Measurements from ENCODE around the gene DVL1. TPM values are rescaled to one million over a fixed set of nuclear protein-coding genes. Genes with fewer than 3 reads are reported as not detected.

DVL1 gene
- total RNA-seq, 3 donors from 2014 or later (not counting 1 experiment from before 2014, with no cell fraction given), result 33.8 to 41.9 (median 35.6) TPM

DNA sequence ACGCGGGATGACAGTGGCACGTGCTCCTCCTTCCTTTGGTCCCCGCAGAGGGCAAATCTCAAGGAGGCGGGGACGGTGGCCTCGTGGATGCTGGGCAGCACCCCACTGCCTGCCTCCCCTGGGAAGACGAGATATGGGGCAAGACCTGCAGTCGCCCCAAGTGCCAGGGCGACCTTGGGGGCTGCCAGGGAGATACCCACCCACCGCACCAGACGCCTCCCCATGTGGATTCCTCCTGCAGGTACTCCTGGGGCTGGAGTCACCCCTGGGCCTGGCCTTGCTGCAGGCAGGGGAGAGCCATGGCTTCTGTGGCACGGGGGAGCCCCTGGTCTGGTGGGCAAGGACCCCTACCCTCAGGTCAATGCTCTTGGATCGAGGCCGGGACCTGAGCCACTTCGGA lies 31.6 kb upstream of the DVL1 start:
- no peaks in the 10 kb centered on the region for H3K27me3 Mint-ChIP-seq (ENCODE audit: low read depth in 2 of 2)
- H3K4me1 ChIP-seq (ENCODE audit: control insufficient read depth, insufficient read depth, low read length), result peaks cover 3% of the 10 kb centered on the region
- H3K4me1 Mint-ChIP-seq, result no peaks in the 10 kb centered on the region
- no peaks in the 10 kb centered on the region for H3K36me3 Mint-ChIP-seq
- H3K36me3 ChIP-seq (ENCODE audit: control insufficient read depth, insufficient read depth, low read length), result peaks cover 4% of the 10 kb centered on the region
- H3K9me3 ChIP-seq (ENCODE audit: control insufficient read depth, insufficient read depth, low read length), result no peaks in the 10 kb centered on the region
- 96% methylated on average over 16 of the region's 16 CpGs for WGBS (ENCODE audit: insufficient coverage)
- H3K4me3 ChIP-seq (ENCODE audit: low read length), result no peak overlapping the region
- DNase-seq (no peak), ATAC-seq (no peak)
- no peak overlapping the region for H3K27ac ChIP-seq (ENCODE audit: low read length)
- no peaks in the 10 kb centered on the region for H3K27me3 ChIP-seq (ENCODE audit: control insufficient read depth, insufficient read depth, low read length)
- no peaks in the 10 kb centered on the region for H3K9me3 Mint-ChIP-seq
- TF ChIP-seq, protein P1, sequence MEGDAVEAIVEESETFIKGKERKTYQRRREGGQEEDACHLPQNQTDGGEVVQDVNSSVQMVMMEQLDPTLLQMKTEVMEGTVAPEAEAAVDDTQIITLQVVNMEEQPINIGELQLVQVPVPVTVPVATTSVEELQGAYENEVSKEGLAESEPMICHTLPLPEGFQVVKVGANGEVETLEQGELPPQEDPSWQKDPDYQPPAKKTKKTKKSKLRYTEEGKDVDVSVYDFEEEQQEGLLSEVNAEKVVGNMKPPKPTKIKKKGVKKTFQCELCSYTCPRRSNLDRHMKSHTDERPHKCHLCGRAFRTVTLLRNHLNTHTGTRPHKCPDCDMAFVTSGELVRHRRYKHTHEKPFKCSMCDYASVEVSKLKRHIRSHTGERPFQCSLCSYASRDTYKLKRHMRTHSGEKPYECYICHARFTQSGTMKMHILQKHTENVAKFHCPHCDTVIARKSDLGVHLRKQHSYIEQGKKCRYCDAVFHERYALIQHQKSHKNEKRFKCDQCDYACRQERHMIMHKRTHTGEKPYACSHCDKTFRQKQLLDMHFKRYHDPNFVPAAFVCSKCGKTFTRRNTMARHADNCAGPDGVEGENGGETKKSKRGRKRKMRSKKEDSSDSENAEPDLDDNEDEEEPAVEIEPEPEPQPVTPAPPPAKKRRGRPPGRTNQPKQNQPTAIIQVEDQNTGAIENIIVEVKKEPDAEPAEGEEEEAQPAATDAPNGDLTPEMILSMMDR (IDR thresholded peaks at IDR 0.05), result no peak
- no peak overlapping the region for H3K27ac Mint-ChIP-seq
- intact Hi-C loops (cut with micrococcal nuclease), result no loop called here
- no peak overlapping the region for H3K4me3 Mint-ChIP-seq

GRCh38 chr1:1377540-1378205 lies 28.5 kb upstream of the DVL1 start:
- H3K36me3 Mint-ChIP-seq, result no peaks in the 10 kb centered on the region
- H3K36me3 ChIP-seq (ENCODE audit: control insufficient read depth, insufficient read depth, low read length), result peaks cover 9% of the 10 kb centered on the region
- ATAC-seq (no peak), DNase-seq (no peak)
- WGBS (ENCODE audit: insufficient coverage), result 95% methylated on average over 13 of the region's 16 CpGs
- no peaks in the 10 kb centered on the region for H3K9me3 Mint-ChIP-seq
- no peaks in the 10 kb centered on the region for H3K27me3 ChIP-seq (ENCODE audit: control insufficient read depth, insufficient read depth, low read length)
- H3K4me3 ChIP-seq (ENCODE audit: low read length), result no peak overlapping the region
- no peaks in the 10 kb centered on the region for H3K27me3 Mint-ChIP-seq (ENCODE audit: low read depth in 2 of 2)
- H3K4me1 ChIP-seq (ENCODE audit: control insufficient read depth, insufficient read depth, low read length), result peaks cover 27% of the 10 kb centered on the region
- TF ChIP-seq, protein P1 (IDR thresholded peaks at IDR 0.05), result no peak
- H3K27ac Mint-ChIP-seq, result no peak overlapping the region
- H3K4me1 Mint-ChIP-seq, result peaks cover 5 to 16% of the 10 kb centered on the region in 2 donors
- H3K27ac ChIP-seq (ENCODE audit: low read length), result no peak overlapping the region
- no peaks in the 10 kb centered on the region for H3K9me3 ChIP-seq (ENCODE audit: control insufficient read depth, insufficient read depth, low read length)
- no peak overlapping the region for H3K4me3 Mint-ChIP-seq
- intact Hi-C loops (cut with micrococcal nuclease), result no loop called here

DNA sequence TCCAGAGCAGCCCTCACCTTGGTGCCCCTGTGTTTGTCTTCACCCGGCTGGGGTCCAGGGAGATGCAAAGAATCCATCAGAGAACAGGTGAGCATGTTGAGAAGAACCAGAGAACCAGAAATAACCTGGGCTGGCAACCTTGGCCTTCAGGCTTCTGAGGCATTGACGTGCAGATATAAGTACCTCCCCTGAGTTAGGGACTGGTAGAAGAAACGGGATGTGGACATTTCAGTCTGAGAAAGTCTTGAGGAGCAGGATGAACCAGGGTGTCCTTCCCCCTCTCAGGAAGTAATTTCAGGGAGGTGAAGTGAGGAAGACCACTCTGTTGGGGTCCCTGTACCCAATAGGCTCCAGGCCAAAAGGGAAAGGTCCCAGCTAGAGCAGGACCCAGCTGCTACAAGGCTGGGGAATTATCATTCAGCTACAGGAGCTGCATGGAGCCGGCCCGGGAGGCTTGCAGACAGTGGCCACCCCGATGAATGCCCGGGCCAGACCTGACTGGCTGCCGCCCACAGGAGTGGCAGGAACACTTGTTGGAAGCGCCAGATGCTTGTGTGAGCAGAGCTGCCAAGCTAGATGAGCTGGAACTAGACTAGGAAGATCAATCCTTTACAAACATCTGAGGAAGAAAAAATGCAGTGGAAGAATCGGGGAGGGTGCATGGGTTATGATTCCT lies 27.5 kb upstream of the DVL1 start:
- Histone ChIP-seq H3K27me3 (ENCODE audit: control insufficient read depth, insufficient read depth, low read length) (no peaks in the 10 kb centered on the region), H3K36me3 (ENCODE audit: control insufficient read depth, insufficient read depth, low read length) (peaks cover 9% of the 10 kb centered on the region), H3K27ac (ENCODE audit: low read length) (no peak overlapping the region), H3K4me3 (ENCODE audit: low read length) (no peak overlapping the region), H3K9me3 (ENCODE audit: control insufficient read depth, insufficient read depth, low read length) (no peaks in the 10 kb centered on the region), H3K4me1 (ENCODE audit: control insufficient read depth, insufficient read depth, low read length) (peaks cover 36% of the 10 kb centered on the region)
- DNase-seq, result no peak
- Mint-ChIP-seq H3K9me3 (no peaks in the 10 kb centered on the region), H3K36me3 (no peaks in the 10 kb centered on the region), H3K27me3 (ENCODE audit: low read depth in 2 of 2) (no peaks in the 10 kb centered on the region), H3K4me3 (peak overlapping the region; percentile 21), H3K27ac (peak overlapping the region; percentile 97 to 98), H3K4me1 (peaks cover 10 to 20% of the 10 kb centered on the region in 2 donors)
- intact Hi-C loops (cut with micrococcal nuclease), result no loop called here
- ATAC-seq, result no peak
- 98% methylated on average over 9 of the region's 10 CpGs for WGBS (ENCODE audit: insufficient coverage)
- TF ChIP-seq, protein P1 (IDR thresholded peaks at IDR 0.05), result no peak

Measured in natural killer cell (primary cell).